GM21619 (cell line): ENCODE results near the gene HEBP2.

Experiments used
- ATAC-seq: cut with Tn5 transposase; IDR thresholded peaks from one replicate; pipeline ENCODE4 v1.9.1; 2021; ENCODE audit not compliant: unreplicated experiment

HEBP2 gene

GRCh38 chr6:138397128-138398122, 6.6 kb upstream of the HEBP2 start:
- no peak for ATAC-seq

GRCh38 chr6:138400326-138400725, 3.7 kb upstream of the HEBP2 start:
- ATAC-seq, result no peak

- ATAC-seq, result no peak
Observed at GRCh38 chr6:138401960-138402837, 1.8 kb upstream of the HEBP2 start.

- ATAC-seq, result no peak
Observed at GRCh38 chr6:138402838-138403187, 1.2 kb upstream of the HEBP2 start.

GRCh38 chr6:138403324-138403800, 661 bp upstream of the HEBP2 start:
- peak; percentile 12 for ATAC-seq

- ATAC-seq, result peak; percentile 2
Observed at GRCh38 chr6:138404666-138405337, 779 bp downstream of the HEBP2 start.

GRCh38 chr6:138405816-138406413, 1.9 kb downstream of the HEBP2 start:
- ATAC-seq, result no peak

- no peak for ATAC-seq
Observed at GRCh38 chr6:138406443-138406842, 2.4 kb downstream of the HEBP2 start.

GRCh38 chr6:138410048-138410735, 6.2 kb downstream of the HEBP2 start:
- no peak for ATAC-seq

GRCh38 chr6:138410972-138411880, 7.2 kb downstream of the HEBP2 start:
- ATAC-seq, result no peak

GRCh38 chr6:138415125-138415524, 11.1 kb downstream of the HEBP2 start:
- no peak for ATAC-seq

GRCh38 chr6:138416206-138416605, 12.2 kb downstream of the HEBP2 start:
- no peak for ATAC-seq

GRCh38 chr6:138417493-138418117, 13.6 kb downstream of the HEBP2 start:
- ATAC-seq, result no peak

- no peak for ATAC-seq
Observed at GRCh38 chr6:138418118-138418742, 14.2 kb downstream of the HEBP2 start.

GRCh38 chr6:138419766-138420165, 15.7 kb downstream of the HEBP2 start:
- no peak for ATAC-seq

- ATAC-seq, result no peak
Observed at GRCh38 chr6:138420356-138420755, 16.3 kb downstream of the HEBP2 start.

- no peak for ATAC-seq
Observed at GRCh38 chr6:138421089-138421488, 17.1 kb downstream of the HEBP2 start.

- no peak for ATAC-seq
Observed at GRCh38 chr6:138421608-138422007, 17.6 kb downstream of the HEBP2 start.
